NOMO-1 treated with dmso at 0.1 percent for 144 hours (cell line): ENCODE results near the gene LHFPL3.
"Not testable (repeated sequence)": the region's sequence is repeated elsewhere in the genome, so short reads cannot be mapped to it uniquely, and the experiment has no call there.

Experiments
- DNase-seq: peaks from one replicate; lab custom pipeline; 2025; ENCODE audit not compliant: unreplicated experiment; lab: John Stamatoyannopoulos, UW

The LHFPL3 gene

GRCh38 chr7:104661575-104661974 lies 333.2 kb downstream of the LHFPL3 start:
- DNase-seq = no peak

- no peak for DNase-seq
These were observed 336.2 kb downstream of the LHFPL3 start for GRCh38 chr7:104664648-104665047.

- no peak for DNase-seq
These were observed 349.2 kb downstream of the LHFPL3 start for GRCh38 chr7:104677587-104677986.

DNA sequence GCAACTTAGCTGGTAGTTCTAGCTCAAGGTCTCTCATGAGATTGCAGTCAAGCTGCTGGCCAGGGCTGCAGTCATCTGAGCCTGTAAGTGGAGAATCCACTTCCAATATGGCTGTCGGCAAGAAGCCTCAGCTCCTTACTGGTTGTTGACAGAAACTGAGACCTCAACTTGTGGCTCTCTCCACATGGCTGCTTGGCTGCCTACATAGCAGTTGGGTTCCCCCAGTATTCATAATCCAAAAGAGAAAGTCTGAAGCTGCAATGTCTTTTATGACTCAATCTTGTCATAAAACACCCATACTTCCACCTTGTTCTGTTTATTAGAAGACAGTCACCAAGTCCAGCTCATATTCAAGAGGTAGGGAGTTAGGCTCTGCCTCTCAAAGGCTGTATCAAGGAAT lies 350.7 kb downstream of the LHFPL3 start:
- no peak for DNase-seq

GRCh38 chr7:104686286-104686685 lies 357.9 kb downstream of the LHFPL3 start:
- no peak for DNase-seq

DNA sequence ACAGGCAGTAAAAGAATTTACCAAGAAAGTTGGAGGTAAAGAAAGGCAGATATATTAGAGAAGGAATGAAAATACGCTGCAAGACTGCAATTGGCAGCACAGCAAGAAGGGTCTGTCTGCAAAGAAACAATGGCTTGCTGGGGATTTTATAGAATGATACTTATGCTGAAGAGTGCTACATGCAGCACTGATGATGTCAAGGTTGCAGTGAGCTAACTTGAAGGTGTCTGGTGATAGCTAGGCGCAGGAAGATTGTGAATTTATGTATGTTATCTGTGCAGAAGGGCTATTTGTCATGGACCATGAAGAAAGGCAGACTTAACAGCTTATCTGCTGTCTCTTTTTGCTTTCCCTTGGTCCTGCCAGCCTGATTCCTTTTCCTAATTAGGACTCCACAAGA lies 366.3 kb downstream of the LHFPL3 start:
- no peak for DNase-seq

GRCh38 chr7:104695563-104695962 lies 367.2 kb downstream of the LHFPL3 start:
- no peak for DNase-seq

GRCh38 chr7:104700336-104700735 lies 371.9 kb downstream of the LHFPL3 start:
- DNase-seq = no peak

DNA sequence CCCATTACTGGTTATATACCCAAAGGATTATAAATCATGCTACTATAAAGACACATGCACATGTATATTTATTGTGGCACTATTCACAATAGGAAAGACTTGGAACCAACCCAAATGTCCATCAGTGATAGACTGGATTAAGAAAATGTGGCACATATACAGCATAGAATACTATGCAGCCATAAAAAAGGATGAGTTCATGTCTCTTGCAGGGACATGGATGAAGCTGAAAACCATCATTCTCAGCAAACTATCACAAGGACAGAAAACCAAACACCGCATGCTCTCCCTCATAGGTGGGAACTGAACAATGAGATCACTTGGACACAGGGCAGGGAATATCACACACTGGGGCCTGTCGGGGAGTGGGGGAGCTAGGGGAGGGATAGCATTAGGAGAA lies 392.6 kb downstream of the LHFPL3 start:
- not testable (repeated sequence) for DNase-seq

DNA sequence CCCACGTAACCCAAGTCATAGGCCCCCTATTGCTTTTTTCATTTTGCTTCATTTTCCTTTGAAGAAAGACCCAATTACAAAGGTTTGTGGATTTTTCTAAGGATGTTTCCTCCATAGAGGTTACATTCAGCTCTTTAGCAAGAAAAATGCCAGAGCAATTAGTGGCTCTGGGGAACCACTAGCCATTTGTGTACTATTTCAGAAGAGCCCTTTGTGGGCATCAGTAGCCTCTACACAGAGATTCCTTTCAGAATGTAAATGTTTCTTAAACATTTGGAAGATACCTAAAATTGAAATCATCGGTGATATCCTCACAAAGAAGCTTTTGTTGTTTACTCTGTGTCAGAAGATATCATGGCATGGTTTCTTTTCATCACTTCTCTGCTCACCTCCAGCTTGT lies 394.6 kb downstream of the LHFPL3 start:
- no peak for DNase-seq

DNA sequence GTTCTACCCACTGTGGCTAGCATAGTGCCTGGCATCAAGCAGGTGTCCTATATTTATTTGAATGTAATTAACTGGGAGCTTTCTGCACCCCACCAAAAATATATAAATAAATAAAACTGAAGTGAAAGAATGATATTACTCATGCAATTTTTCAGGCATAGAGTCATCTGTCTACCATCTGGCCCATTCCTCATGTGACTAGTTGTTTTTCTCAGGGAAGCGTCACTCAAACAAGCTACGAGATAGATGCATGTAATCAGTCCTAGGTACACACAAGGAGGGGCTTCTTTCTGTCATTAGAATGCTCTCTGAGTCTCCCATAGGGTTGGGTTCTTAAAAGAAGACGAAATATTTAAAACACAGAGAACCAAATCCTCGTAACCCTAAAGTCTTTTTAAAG lies 430.1 kb downstream of the LHFPL3 start:
- no peak for DNase-seq

DNA sequence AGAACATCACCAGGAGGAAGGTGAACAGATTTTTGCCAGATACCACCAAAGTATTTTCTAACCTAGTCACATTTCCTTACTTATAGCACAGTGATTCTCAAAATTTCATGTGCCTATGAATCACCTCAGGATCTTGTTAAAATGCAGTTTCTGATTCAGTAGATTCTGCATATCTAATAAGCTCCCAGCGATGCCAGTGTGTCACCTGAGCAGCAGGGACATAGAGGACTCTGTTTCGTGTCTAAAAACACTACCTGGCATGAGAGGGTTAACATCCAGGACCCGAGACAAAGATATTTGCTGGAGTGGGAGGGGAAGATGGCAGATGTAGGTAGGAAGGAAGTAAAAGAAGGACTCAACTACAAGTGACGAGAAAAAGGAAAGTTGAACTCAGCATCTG lies 433.5 kb downstream of the LHFPL3 start:
- DNase-seq = no peak

DNA sequence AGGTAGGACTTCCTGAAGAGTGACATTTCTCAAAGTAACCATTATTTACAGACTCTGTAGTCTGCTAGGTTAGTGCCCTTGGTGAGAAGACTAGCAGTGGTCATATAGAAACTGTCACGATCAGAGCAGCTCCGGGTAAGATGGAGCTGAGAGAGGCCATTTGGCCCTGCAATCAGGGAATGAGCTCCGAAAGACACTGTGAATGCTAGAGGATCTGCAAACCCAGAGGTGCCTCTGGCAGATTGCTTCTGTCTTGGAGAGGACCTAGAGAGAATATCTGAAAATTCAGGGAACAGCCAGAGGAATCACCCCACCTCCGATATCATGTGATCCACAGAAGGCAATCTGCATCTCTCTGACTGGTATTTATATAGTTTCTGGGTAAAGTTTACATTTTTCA lies 438.7 kb downstream of the LHFPL3 start:
- DNase-seq = no peak

- DNase-seq = no peak
These were observed 439.6 kb downstream of the LHFPL3 start for GRCh38 chr7:104767826-104768536.

DNA sequence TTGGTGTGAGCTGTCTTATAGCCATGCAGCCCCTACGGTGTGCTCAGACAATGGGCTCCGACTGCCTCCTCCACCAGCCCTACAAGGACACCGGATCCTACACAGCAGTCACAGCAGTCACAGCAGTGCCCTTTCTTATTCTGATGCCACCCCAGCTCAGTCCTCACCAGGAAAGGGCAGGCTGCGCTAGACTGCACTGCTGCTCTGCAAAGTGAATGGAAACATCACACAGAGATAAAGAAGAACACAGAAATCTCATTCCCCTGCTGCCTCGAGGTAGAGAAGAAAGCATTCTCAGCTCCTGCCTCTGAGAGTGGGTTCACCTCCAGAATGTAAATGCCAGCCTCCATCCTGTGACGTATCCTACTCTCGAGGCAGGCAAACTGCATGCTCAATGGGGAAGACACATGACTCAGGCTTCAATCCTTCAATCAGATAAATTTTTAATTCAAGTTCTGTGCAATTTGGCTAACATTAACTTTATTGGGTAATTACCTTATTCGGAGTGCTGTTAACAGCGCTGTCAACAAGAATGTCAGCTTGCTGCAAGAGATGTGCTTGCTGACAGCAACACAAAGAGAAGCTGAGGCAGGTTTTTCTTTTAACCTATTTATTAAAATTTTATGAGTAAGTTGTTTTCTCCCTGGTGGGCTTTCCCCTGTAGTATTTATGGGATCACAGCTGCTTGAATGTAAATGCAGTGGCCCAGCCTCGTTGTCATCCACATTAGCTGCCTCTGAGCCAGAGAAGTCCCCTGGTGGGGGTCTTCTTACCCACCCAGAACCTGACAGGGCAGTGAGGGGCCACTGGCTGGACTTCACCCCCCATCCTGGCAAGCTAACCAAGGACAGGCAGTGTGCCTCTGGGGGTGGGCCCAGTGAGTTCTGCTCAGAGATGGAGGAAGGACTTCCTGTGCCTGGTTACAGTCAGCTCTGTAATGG lies 444.3 kb downstream of the LHFPL3 start:
- no peak for DNase-seq

GRCh38 chr7:104773796-104774195 lies 445.4 kb downstream of the LHFPL3 start:
- DNase-seq = no peak

- DNase-seq = no peak
These were observed 447.1 kb downstream of the LHFPL3 start for GRCh38 chr7:104775531-104775930.

DNA sequence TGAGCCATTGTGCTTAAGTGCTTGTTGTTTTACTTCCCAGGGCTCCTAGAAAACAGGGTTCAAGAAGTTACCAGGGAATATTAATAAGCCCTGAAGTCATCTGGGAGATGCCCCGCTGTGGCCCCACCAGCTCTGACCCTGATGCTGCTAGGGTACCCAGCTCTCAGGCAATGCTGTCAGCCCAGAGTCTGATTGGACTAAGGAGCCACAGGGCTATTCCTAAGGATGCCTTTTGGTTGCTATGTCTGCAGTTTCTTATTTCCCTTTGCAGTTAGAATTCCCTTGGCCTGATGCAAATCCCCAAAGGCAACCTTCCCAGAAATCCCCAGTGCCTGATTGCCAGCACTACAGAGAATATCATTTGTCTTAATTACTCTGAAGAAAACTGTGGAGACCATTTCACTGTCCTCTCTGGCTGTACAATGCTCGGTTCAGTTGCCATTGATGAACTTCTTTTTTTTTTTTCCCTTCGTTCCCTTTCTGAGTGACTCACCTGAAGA lies 448.9 kb downstream of the LHFPL3 start:
- DNase-seq = no peak

- no peak for DNase-seq
These were observed 451.5 kb downstream of the LHFPL3 start for GRCh38 chr7:104779888-104780287.

- DNase-seq = no peak
These were observed 456.3 kb downstream of the LHFPL3 start for GRCh38 chr7:104784686-104785085.

GRCh38 chr7:104789780-104790179 lies 461.4 kb downstream of the LHFPL3 start:
- DNase-seq = no peak

GRCh38 chr7:104790440-104790839 lies 462.0 kb downstream of the LHFPL3 start:
- DNase-seq = no peak
